Common myeloid progenitor, CD34-positive (primary cell): ENCODE data around the gene C6orf47. TPM values are rescaled to one million over a fixed set of nuclear protein-coding genes. Genes with fewer than 3 reads are reported as not detected.
"Not testable (repeated sequence)": the region's sequence is repeated elsewhere in the genome, so short reads cannot be mapped to it uniquely, and the experiment has no call there.

Experiments used
- CTCF ChIA-PET: fragments of 350-600 bp; sonication (Branson Sonifier 250); formaldehyde crosslinking; loops from one replicate; lab custom pipeline; 2021; ENCODE audit warnings: antibody characterized with exemption; lab: Charles Lee
- POLR2A ChIA-PET: fragments of 350-600 bp; sonication (Branson Sonifier 250); formaldehyde crosslinking; loops from one replicate; lab custom pipeline; 2021; ENCODE audit warnings: antibody characterized with exemption; lab: Charles Lee
- DNase-seq, 3 donors: peaks; one replicate each; pipeline versions ENCODE4 v3.0.0 to v3.0.0-alpha.2; 2013
- H3K27ac ChIP-seq, 2 experiments: 1 replicate in 1 of 2; 2 replicates in 1 of 2; pipeline ENCODE4 v1.7.0; 2013; ENCODE audit warnings: inconsistent platforms in 2 of 2, low read length in 2 of 2, mild to moderate bottlenecking in 2 of 2, low read depth in 1 of 2, moderate library complexity in 1 of 2; ENCODE audit not compliant: severe bottlenecking in 2 of 2, insufficient read depth in 1 of 2, poor library complexity in 1 of 2
- H3K27me3 ChIP-seq, 5 experiments: replicated peaks in 2 of 5; 1 replicate in 3 of 5; 2 replicates in 2 of 5; pipeline versions ENCODE4 v1.6.1 to v1.7.0; 2013; ENCODE audit warnings: low read length in 4 of 5, mild to moderate bottlenecking in 2 of 5, moderate library complexity in 2 of 5, inconsistent platforms in 1 of 5; ENCODE audit not compliant: insufficient read depth in 5 of 5, control insufficient read depth in 4 of 5
- H3K36me3 ChIP-seq, 4 experiments: 1 replicate in 2 of 4; 2 replicates in 2 of 4; pipeline versions ENCODE4 v1.6.1 to v1.7.0; 2013; ENCODE audit warnings: low read length in 3 of 4, control low read depth in 1 of 4, mild to moderate bottlenecking in 1 of 4; ENCODE audit not compliant: control insufficient read depth in 4 of 4, insufficient read depth in 4 of 4
- H3K4me1 ChIP-seq, 4 experiments: 1 replicate in 3 of 4; 2 replicates in 1 of 4; pipeline versions ENCODE4 v1.6.1 to v1.7.1; 2013; ENCODE audit warnings: low read length in 3 of 4, mild to moderate bottlenecking in 3 of 4, control low read depth in 1 of 4, inconsistent platforms in 1 of 4, moderate library complexity in 1 of 4; ENCODE audit not compliant: control insufficient read depth in 4 of 4, insufficient read depth in 4 of 4; ENCODE audit errors: control extremely low read depth in 1 of 4
- H3K4me3 ChIP-seq, 7 experiments: 1 replicate in 4 of 7; 2 replicates in 3 of 7; pipeline versions ENCODE4 v1.5.1 to v1.7.0; 2013; ENCODE audit warnings: mild to moderate bottlenecking in 7 of 7, low read length in 6 of 7, moderate library complexity in 6 of 7, inconsistent platforms in 2 of 7, low read depth in 2 of 7, control low read depth in 1 of 7; ENCODE audit not compliant: insufficient read depth in 4 of 7, control insufficient read depth in 1 of 7; ENCODE audit errors: extremely low read depth in 1 of 7
- H3K9me3 ChIP-seq, 5 experiments: 1 replicate in 4 of 5; 2 replicates in 1 of 5; pipeline versions ENCODE4 v1.6.1 to v1.7.1; 2013; ENCODE audit warnings: low read length in 4 of 5, mild to moderate bottlenecking in 2 of 5, inconsistent platforms in 1 of 5, low read depth in 1 of 5, moderate library complexity in 1 of 5; ENCODE audit not compliant: control insufficient read depth in 4 of 5, insufficient read depth in 2 of 5; ENCODE audit errors: control extremely low read depth in 1 of 5
- WGBS: methylation state at CpG from one replicate; pipeline ENCODE4 v1.1.5; 2013; ENCODE audit not compliant: insufficient coverage; 5-methylcytosine and 5-hydroxymethylcytosine counted together
- polyA plus RNA-seq: library from polyadenylated mRNA; unstranded; fragments of 120-200 nt; gene quantifications from one replicate; pipeline ENCODE4 v1.2.1, GENCODE V29; 2013

Gene C6orf47, protein sequence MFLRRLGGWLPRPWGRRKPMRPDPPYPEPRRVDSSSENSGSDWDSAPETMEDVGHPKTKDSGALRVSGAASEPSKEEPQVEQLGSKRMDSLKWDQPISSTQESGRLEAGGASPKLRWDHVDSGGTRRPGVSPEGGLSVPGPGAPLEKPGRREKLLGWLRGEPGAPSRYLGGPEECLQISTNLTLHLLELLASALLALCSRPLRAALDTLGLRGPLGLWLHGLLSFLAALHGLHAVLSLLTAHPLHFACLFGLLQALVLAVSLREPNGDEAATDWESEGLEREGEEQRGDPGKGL
- polyA plus RNA-seq: 9.9 TPM

DNA sequence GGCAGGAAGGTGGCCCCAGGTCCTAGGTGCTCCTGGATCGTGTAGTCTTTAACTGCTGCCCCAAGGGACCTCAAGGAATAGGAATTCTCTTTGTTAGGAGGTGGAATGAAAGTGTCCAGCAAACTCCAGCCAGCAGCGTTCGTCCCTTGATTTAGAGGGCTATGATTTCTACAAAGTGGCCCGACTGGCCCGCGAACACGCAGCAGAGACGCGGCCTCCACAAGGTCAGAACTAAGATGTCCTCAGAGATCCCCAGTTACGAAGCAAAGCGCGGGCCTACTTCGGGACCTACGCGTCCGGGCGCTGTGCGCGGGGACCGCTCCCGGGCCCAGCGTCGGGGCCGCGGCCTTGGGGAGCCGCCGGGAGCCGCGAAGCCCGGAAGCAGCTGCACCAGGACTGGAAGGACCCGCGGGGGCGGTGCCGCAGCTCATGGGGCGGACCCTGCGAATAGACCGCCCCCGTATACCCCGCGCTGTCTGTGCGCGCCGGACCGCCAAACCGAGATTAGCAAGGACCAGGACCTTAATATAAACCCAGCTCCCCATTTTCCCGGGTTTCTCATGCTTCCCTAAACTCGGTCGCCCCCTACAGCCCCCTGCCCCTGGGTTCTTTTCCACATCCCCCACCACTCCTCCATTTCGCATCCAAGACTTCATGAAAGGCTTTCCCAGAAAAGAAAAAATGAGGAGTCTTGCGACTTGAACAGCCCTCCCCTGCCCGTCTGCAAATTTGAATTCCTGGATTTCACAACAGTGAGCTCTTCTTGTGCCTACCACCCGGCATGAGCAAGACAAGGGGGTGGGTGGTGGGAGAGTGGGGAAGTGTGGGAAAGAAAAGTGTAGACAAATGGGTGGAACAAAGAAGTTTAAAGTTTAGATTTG, at the start of gene C6orf47:
Gene C6orf47 (minus strand): TSS at position 398 of the 881 bp plus-strand sequence. CDS start 831 bp downstream, outside the sequence.
- peak; percentile 68 to 76 (median 72) for DNase-seq
- under 1% methylated on average over 49 of the region's 52 CpGs for WGBS
- peak within 1 kb of the TSS; percentile 74 to 86 for H3K27ac ChIP-seq
- H3K9me3 ChIP-seq: no peaks in the 10 kb centered on the region
- peaks cover 4 to 34% (median 25%) of the 10 kb centered on the region in 4 experiments for H3K36me3 ChIP-seq
- H3K27me3 ChIP-seq: no peaks in the 10 kb centered on the region
- ChIA-PET CTCF (interaction anchor here (0.7 to 1.7 kb wide), 10 partner anchors 8 to 114 kb away, joined by 3 to 6 read pairs (median 4); partner anchors contain the start of genes ATP6V1G2, BAG6, DDAH2 and LY6G5C), POLR2A (interaction anchor here (1.0 to 1.3 kb wide), 3 partner anchors 9 to 114 kb away, joined by 3 to 5 read pairs (median 5); partner anchors contain the start of gene NFKBIL1)
- H3K4me1 ChIP-seq: peaks cover 10 to 70% (median 49%) of the 10 kb centered on the region in 4 experiments
- peak within 1 kb of the TSS; percentile 73 to 94 (median 80) for H3K4me3 ChIP-seq

DNA sequence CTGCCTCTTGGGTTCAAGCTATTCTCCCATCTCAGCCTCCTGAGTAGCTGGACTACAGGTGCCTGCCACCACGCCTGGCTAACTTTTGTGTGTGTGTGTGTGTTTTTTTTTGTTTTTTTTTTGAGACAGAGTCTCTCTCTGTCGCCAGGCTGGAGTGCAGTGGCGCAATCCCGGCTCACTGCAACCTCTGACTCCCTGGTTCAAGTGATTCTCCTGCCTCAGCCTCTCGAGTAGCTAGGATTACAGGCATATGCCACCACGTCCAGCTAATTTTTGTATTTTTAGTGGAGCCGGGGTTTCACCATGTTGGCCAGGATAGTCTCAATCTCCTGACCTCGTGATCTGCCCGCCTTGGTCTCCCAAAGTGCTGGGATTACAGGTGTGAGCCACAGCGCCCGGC, 48.6 kb upstream of the C6orf47 start:
- H3K9me3 ChIP-seq, H3K27ac ChIP-seq, H3K36me3 ChIP-seq, H3K27me3 ChIP-seq, POLR2A ChIA-PET, DNase-seq, H3K4me3 ChIP-seq: not testable (repeated sequence)
- peaks cover 3 to 40% (median 28%) of the 10 kb centered on the region in 4 experiments for H3K4me1 ChIP-seq
- 100% methylated on average over 7 of the region's 11 CpGs for WGBS
- CTCF ChIA-PET: interaction anchor here (0.6 to 1.4 kb wide), 3 partner anchors 14 to 61 kb away, joined by 3 read pairs; partner anchors contain the start of gene MPIG6B

DNA sequence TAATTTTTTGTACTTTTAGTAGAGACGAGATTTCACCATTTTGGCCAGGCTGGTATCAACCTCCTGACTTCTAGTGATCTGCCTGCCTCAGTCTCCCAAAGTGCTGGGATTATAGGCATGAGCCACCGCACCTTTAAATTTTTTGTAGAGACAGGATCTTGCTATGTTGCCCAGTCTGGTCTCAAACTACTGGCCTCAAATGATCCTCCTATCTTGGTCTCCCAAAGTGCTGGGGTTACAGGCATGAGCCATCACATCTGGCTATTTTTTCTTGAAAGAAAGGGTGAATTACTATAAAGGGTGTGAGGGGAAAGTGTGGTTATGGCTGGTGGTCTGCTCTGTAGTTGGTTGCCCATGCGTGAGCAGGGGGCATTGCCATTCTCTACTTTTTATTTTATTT, 47.6 kb upstream of the C6orf47 start:
- peaks cover 3 to 36% (median 29%) of the 10 kb centered on the region in 4 experiments for H3K4me1 ChIP-seq
- ChIA-PET POLR2A (no interaction called here), CTCF (interaction anchor here (0.9 to 1.4 kb wide), 2 partner anchors 21 to 62 kb away, joined by 3 read pairs; no protein-coding TSS in a partner anchor)
- WGBS: 95% methylated on average over 2 of the region's 3 CpGs
- no peak for DNase-seq
- H3K27me3 ChIP-seq: no peaks in the 10 kb centered on the region
- H3K27ac ChIP-seq: no peak overlapping the region
- H3K4me3 ChIP-seq: no peak overlapping the region
- no peaks in the 10 kb centered on the region for H3K9me3 ChIP-seq
- H3K36me3 ChIP-seq: no peaks in the 10 kb centered on the region

DNA sequence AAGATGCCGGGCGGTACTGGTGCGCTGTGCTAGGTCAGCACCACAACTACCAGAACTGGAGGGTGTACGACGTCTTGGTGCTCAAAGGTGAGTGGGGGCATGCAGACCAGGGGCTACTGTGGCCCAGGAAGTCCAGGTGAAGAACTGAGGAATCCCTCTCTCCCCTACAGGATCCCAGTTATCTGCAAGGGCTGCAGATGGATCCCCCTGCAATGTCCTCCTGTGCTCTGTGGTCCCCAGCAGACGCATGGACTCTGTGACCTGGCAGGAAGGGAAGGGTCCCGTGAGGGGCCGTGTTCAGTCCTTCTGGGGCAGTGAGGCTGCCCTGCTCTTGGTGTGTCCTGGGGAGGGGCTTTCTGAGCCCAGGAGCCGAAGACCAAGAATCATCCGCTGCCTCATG, 47.1 kb upstream of the C6orf47 start:
- Histone ChIP-seq H3K4me1 (peaks cover 3 to 36% (median 29%) of the 10 kb centered on the region in 4 experiments), H3K9me3 (no peaks in the 10 kb centered on the region), H3K27ac (no peak overlapping the region), H3K27me3 (no peaks in the 10 kb centered on the region), H3K36me3 (no peaks in the 10 kb centered on the region), H3K4me3 (no peak overlapping the region)
- DNase-seq: no peak
- ChIA-PET POLR2A (no interaction called here), CTCF (interaction anchor here (1.4 kb wide), 1 partner anchor 21 kb away, joined by 3 read pairs; no protein-coding TSS in a partner anchor)
- 93% methylated on average over 10 of the region's 10 CpGs for WGBS

DNA sequence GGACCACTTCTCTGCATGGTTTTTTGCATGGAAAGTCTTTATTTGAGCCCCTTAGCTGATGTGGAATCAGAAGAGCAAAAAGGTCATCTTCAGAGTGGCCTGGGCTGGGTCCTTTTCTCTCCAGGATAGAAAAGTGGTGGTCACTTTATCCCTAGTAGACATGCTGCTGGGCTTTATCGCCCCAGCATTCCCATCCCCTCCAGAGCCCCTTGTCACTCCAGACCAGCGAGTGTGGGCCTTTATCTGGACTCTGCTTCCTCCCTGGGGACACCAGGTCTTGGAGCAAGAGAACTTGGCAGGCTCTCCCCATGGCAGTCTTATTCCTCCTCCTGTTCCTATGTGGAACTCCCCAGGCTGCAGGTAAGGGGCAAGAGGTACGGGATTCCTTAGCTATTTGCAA, 46.0 kb upstream of the C6orf47 start, which contains the start of gene LY6G6F:
Gene LY6G6F (plus strand): TSS at position 268 of the 400 bp plus-strand sequence. CDS start 41 bp downstream, at position 309.
- no peaks in the 10 kb centered on the region for H3K9me3 ChIP-seq
- no peaks in the 10 kb centered on the region for H3K27me3 ChIP-seq
- POLR2A ChIA-PET: interaction anchor here (0.5 kb wide), 1 partner anchor 41 kb away, joined by 3 read pairs; the partner anchor contains the start of gene CSNK2B
- H3K4me3 ChIP-seq: no peak within 1 kb of the TSS
- H3K27ac ChIP-seq: no peak within 1 kb of the TSS
- no peak for DNase-seq
- WGBS: 92% methylated on average over 3 of the region's 3 CpGs
- no peaks in the 10 kb centered on the region for H3K36me3 ChIP-seq
- CTCF ChIA-PET: interaction anchor here (1.0 kb wide), 1 partner anchor 18 kb away, joined by 5 read pairs; no protein-coding TSS in a partner anchor
- peaks cover 3 to 34% (median 27%) of the 10 kb centered on the region in 4 experiments for H3K4me1 ChIP-seq

DNA sequence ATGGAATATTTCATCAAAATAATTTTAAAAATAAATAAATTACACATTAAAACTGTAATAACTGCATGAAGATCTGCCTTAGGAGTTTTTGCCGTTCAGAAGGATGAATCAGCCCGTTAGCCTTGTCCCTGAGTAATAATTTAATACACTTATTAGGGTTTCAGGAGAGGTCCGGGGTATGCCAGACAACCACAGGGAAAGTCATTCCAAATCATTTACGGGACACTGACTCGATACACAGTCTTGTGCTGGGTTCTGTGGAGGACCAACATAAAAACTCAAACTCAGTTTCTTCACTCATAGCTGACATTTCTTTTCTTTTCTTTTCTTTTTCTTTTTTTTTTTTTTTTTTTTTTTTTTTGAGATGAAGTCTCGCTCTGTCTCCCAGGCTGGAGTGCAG, 45.4 kb upstream of the C6orf47 start:
- POLR2A ChIA-PET: interaction anchor here (0.5 kb wide), 1 partner anchor 40 kb away, joined by 3 read pairs; the partner anchor contains the start of gene CSNK2B
- DNase-seq: no peak
- CTCF ChIA-PET: no interaction called here
- no peaks in the 10 kb centered on the region for H3K9me3 ChIP-seq
- no peak overlapping the region for H3K27ac ChIP-seq
- H3K27me3 ChIP-seq: no peaks in the 10 kb centered on the region
- peaks cover 0 to 2% (median under 1%) of the 10 kb centered on the region in 4 experiments for H3K36me3 ChIP-seq
- no peak overlapping the region for H3K4me3 ChIP-seq
- H3K4me1 ChIP-seq: peaks cover 2 to 34% (median 23%) of the 10 kb centered on the region in 4 experiments
- WGBS: 97% methylated on average over 6 of the region's 6 CpGs
